ENCODE data around the gene MXRA5. TPM values are rescaled to one million over a fixed set of nuclear protein-coding genes. Genes with fewer than 3 reads are reported as not detected.

The MXRA5 gene
- total RNA-seq, 3 donors from 2014 or later (not counting 1 experiment from before 2014, with no cell fraction given), result not detected

GRCh38 chrX:3371163-3371562, 24.7 kb upstream of the MXRA5 start:
- Histone ChIP-seq H3K36me3 (ENCODE audit: control insufficient read depth, insufficient read depth, low read length) (no peaks in the 10 kb centered on the region), H3K27ac (ENCODE audit: low read length) (no peak overlapping the region), H3K9me3 (ENCODE audit: control insufficient read depth, insufficient read depth, low read length) (no peaks in the 10 kb centered on the region), H3K4me1 (ENCODE audit: control insufficient read depth, insufficient read depth, low read length) (no peaks in the 10 kb centered on the region), H3K27me3 (ENCODE audit: control insufficient read depth, insufficient read depth, low read length) (no peaks in the 10 kb centered on the region), H3K4me3 (ENCODE audit: low read length) (no peak overlapping the region)
- H3K4me1 Mint-ChIP-seq, result no peaks in the 10 kb centered on the region
- no peaks in the 10 kb centered on the region for H3K36me3 Mint-ChIP-seq
- no peak for DNase-seq
- no peak for ATAC-seq
- intact Hi-C loops (cut with micrococcal nuclease), result no loop called here
- 100% methylated on average over 1 of the region's 4 CpGs for WGBS (ENCODE audit: insufficient coverage)
- no peak overlapping the region for H3K27ac Mint-ChIP-seq
- H3K9me3 Mint-ChIP-seq, result no peaks in the 10 kb centered on the region
- no peak overlapping the region for H3K4me3 Mint-ChIP-seq
- no peaks in the 10 kb centered on the region for H3K27me3 Mint-ChIP-seq (ENCODE audit: low read depth in 2 of 2)
- TF ChIP-seq CTCF (IDR thresholded peaks at IDR 0.05), result no peak

GRCh38 chrX:3370656-3371055, 24.2 kb upstream of the MXRA5 start:
- no peaks in the 10 kb centered on the region for H3K4me1 Mint-ChIP-seq
- WGBS (ENCODE audit: insufficient coverage), result no CpG with 5 or more reads among the region's 3 CpGs
- H3K27ac Mint-ChIP-seq, result no peak overlapping the region
- intact Hi-C loops (cut with micrococcal nuclease), result no loop called here
- no peak overlapping the region for H3K27ac ChIP-seq (ENCODE audit: low read length)
- H3K4me1 ChIP-seq (ENCODE audit: control insufficient read depth, insufficient read depth, low read length), result no peaks in the 10 kb centered on the region
- H3K27me3 ChIP-seq (ENCODE audit: control insufficient read depth, insufficient read depth, low read length), result no peaks in the 10 kb centered on the region
- no peak overlapping the region for H3K4me3 Mint-ChIP-seq
- no peaks in the 10 kb centered on the region for H3K36me3 ChIP-seq (ENCODE audit: control insufficient read depth, insufficient read depth, low read length)
- ATAC-seq (no peak), DNase-seq (no peak)
- no peaks in the 10 kb centered on the region for H3K36me3 Mint-ChIP-seq
- no peaks in the 10 kb centered on the region for H3K9me3 Mint-ChIP-seq
- no peak overlapping the region for H3K4me3 ChIP-seq (ENCODE audit: low read length)
- H3K27me3 Mint-ChIP-seq (ENCODE audit: low read depth in 2 of 2), result no peaks in the 10 kb centered on the region
- no peaks in the 10 kb centered on the region for H3K9me3 ChIP-seq (ENCODE audit: control insufficient read depth, insufficient read depth, low read length)
- no peak for TF ChIP-seq CTCF (IDR thresholded peaks at IDR 0.05)

GRCh38 chrX:3362956-3363355, 16.5 kb upstream of the MXRA5 start:
- intact Hi-C loops (cut with micrococcal nuclease), result no loop called here
- ATAC-seq, result no peak
- no peak overlapping the region for H3K27ac ChIP-seq (ENCODE audit: low read length)

More at GRCh38 chrX:3362956-3363355, 16.5 kb upstream of the MXRA5 start:
- Mint-ChIP-seq H3K27me3 (ENCODE audit: low read depth in 2 of 2) (no peaks in the 10 kb centered on the region), H3K4me1 (no peaks in the 10 kb centered on the region), H3K27ac (no peak overlapping the region), H3K4me3 (no peak overlapping the region), H3K36me3 (no peaks in the 10 kb centered on the region), H3K9me3 (no peaks in the 10 kb centered on the region)
- DNase-seq, result no peak
- WGBS (ENCODE audit: insufficient coverage), result 78% methylated on average over 4 of the region's 4 CpGs
- H3K9me3 ChIP-seq (ENCODE audit: control insufficient read depth, insufficient read depth, low read length), result no peaks in the 10 kb centered on the region
- no peaks in the 10 kb centered on the region for H3K4me1 ChIP-seq (ENCODE audit: control insufficient read depth, insufficient read depth, low read length)
- TF ChIP-seq CTCF (IDR thresholded peaks at IDR 0.05), result no peak
- H3K36me3 ChIP-seq (ENCODE audit: control insufficient read depth, insufficient read depth, low read length), result no peaks in the 10 kb centered on the region
- no peak overlapping the region for H3K4me3 ChIP-seq (ENCODE audit: low read length)
- no peaks in the 10 kb centered on the region for H3K27me3 ChIP-seq (ENCODE audit: control insufficient read depth, insufficient read depth, low read length)
